ENCODE results near the gene SKAP1. TPM values are rescaled to one million over a fixed set of nuclear protein-coding genes. Genes with fewer than 3 reads are reported as not detected.

SKAP1 gene
- total and polyA plus RNA-seq, 2 experiments from 2014 or later, result 0.27 TPM; not detected in 1

- peaks cover 2% of the 10 kb centered on the region for H3K27me3 Mint-ChIP-seq (ENCODE audit: insufficient read depth, low read depth, poor library complexity)
- Histone ChIP-seq H3K4me3 (no peak overlapping the region), H4K20me1 (replicated peaks; ENCODE audit: insufficient read depth) (no peaks in the 10 kb centered on the region), H3K36me3 (ENCODE audit: insufficient read depth) (no peaks in the 10 kb centered on the region), H3K79me2 (replicated peaks; ENCODE audit: insufficient read depth) (no peaks in the 10 kb centered on the region), H3K9me2 (ENCODE audit: insufficient read depth) (no peaks in the 10 kb centered on the region), H3K27ac (ENCODE audit: low read depth) (no peak overlapping the region), H3F3A (replicated peaks; ENCODE audit: low read depth) (no peaks in the 10 kb centered on the region), H3K4me2 (no peak overlapping the region), H3K4me1 (ENCODE audit: insufficient read depth) (no peaks in the 10 kb centered on the region), H2AFZ (no peak overlapping the region), H3K27me3 (ENCODE audit: insufficient read depth) (peaks cover 3% of the 10 kb centered on the region; the same call in 1 of the 2 replicates)
- H3K9me3 Mint-ChIP-seq, result no peaks in the 10 kb centered on the region
- ATAC-seq (no peak), DNase-seq (ENCODE audit: low spot score) (no peak)
- no peaks in the 10 kb centered on the region for H3K36me3 Mint-ChIP-seq (ENCODE audit: low read depth)
- H3K4me3 Mint-ChIP-seq, result no peak overlapping the region
- no peaks in the 10 kb centered on the region for H3K4me1 Mint-ChIP-seq
- no peak for TF ChIP-seq STAT1 (IDR thresholded peaks at IDR 0.05; ENCODE audit: unreplicated experiment)
- no peak for TF ChIP-seq CREB1 (CRISPR knock-in tag; IDR thresholded peaks at IDR 0.05; ENCODE audit: low read depth)
- TF ChIP-seq ZNF331 (CRISPR knock-in tag; IDR thresholded peaks at IDR 0.05; ENCODE audit: low read depth), result no peak
- no peak for TF ChIP-seq REST (IDR thresholded peaks at IDR 0.05; ENCODE audit: unreplicated experiment)
- no peak for TF ChIP-seq POLR2AphosphoS5 (IDR thresholded peaks at IDR 0.05; ENCODE audit: low read depth)
- TF ChIP-seq ZNF462 (CRISPR knock-in tag; IDR thresholded peaks at IDR 0.05), result no peak
- TF ChIP-seq CTCF (conservative IDR thresholded peaks at IDR 0.05; ENCODE audit: low read depth in 2 of 2), result no peak
- no peak for TF ChIP-seq EZH2phosphoT487 (IDR thresholded peaks at IDR 0.05; ENCODE audit: unreplicated experiment)
- no peak for TF ChIP-seq NANOG (IDR thresholded peaks at IDR 0.05; ENCODE audit: borderline replicate concordance)
- no peak for TF ChIP-seq JUNB (IDR thresholded peaks at IDR 0.05; ENCODE audit: unreplicated experiment)
- TF ChIP-seq ETS1 (IDR thresholded peaks at IDR 0.05), result no peak
- TF ChIP-seq ZNF114 (CRISPR knock-in tag; IDR thresholded peaks at IDR 0.05), result no peak
- no peak for TF ChIP-seq EZH2 (IDR thresholded peaks at IDR 0.05; ENCODE audit: low read depth, unreplicated experiment)
- no peak overlapping the region for H3K27ac Mint-ChIP-seq
These were observed 43.2 kb downstream of the SKAP1 start for GRCh38 chr17:48386826-48387225.

All from GM23338 (cell line).